H1 (cell line): ENCODE data around the gene DHRS2. TPM values are rescaled to one million over a fixed set of nuclear protein-coding genes. Genes with fewer than 3 reads are reported as not detected.

Source experiments
- CTCF ChIA-PET: fragments of 300-600 bp; sonication (Branson Sonifier 250); formaldehyde crosslinking; loops from one replicate; lab custom pipeline; 2021; ENCODE audit not compliant: partially characterized antibody; lab: Charles Lee
- POLR2A ChIA-PET: fragments of 300-600 bp; sonication (Branson Sonifier 250); formaldehyde crosslinking; loops from one replicate; lab custom pipeline; 2021; ENCODE audit warnings: inconsistent platforms; ENCODE audit not compliant: partially characterized antibody; lab: Charles Lee
- DNase-seq, 2 experiments: peaks; one replicate each; pipeline versions ENCODE4 v3.0.0 to v3.0.0-alpha.2; 2010 to 2022; ENCODE audit warnings: low spot score in 2 of 2, low read depth in 1 of 2, mixed read lengths in 1 of 2
- FAIRE-seq: peaks from 2 replicates; lab custom pipeline; 2011; peaks lifted over from hg19 to GRCh38; lab: Jason Lieb, UNC
- H2AFZ ChIP-seq: 2 replicates; pipeline ENCODE4 v1.8.1; 2012; ENCODE audit warnings: low read length, inconsistent platforms
- H2AK5ac ChIP-seq: 2 replicates; pipeline ENCODE4 v1.6.1; 2013; ENCODE audit warnings: low read depth, low read length
- H2BK120ac ChIP-seq: replicated peaks from 2 replicates; pipeline ENCODE3; 2013; ENCODE audit warnings: low read depth, low read length, inconsistent platforms
- H2BK12ac ChIP-seq: 2 replicates; pipeline ENCODE4 v1.6.1; 2013; ENCODE audit warnings: low read depth, low read length
- H2BK15ac ChIP-seq: 2 replicates; pipeline ENCODE4 v1.6.1; 2013; ENCODE audit warnings: low read length
- H2BK20ac ChIP-seq: 2 replicates; pipeline ENCODE4 v1.6.1; 2013; ENCODE audit warnings: low read length
- H2BK5ac ChIP-seq: 2 replicates; pipeline ENCODE4 v1.6.1; 2013; ENCODE audit warnings: low read depth, low read length
- H3K14ac ChIP-seq: 2 replicates; pipeline ENCODE4 v1.6.1; 2013; ENCODE audit warnings: inconsistent platforms; ENCODE audit not compliant: insufficient read length
- H3K18ac ChIP-seq: 2 replicates; pipeline ENCODE4 v1.6.1; 2013; ENCODE audit warnings: low read length; ENCODE audit errors: extremely low read depth
- H3K23ac ChIP-seq: 2 replicates; pipeline ENCODE4 v1.6.1; 2013; ENCODE audit warnings: inconsistent platforms; ENCODE audit not compliant: insufficient read length
- H3K23me2 ChIP-seq: 2 replicates; pipeline ENCODE4 v1.6.1; 2013; ENCODE audit warnings: low read depth, low read length
- H3K27ac ChIP-seq: 2 replicates; pipeline ENCODE4 v1.6.1; 2011; ENCODE audit warnings: low read depth, low read length, inconsistent platforms
- H3K27me3 ChIP-seq, 4 experiments: replicated peaks in 1 of 4; 1 replicate in 1 of 4; 2 replicates in 3 of 4; pipeline versions ENCODE4 v1.6.1 to v1.8.1; 2011 to 2013; ENCODE audit warnings: low read length in 3 of 4, mild to moderate bottlenecking in 3 of 4, inconsistent platforms in 2 of 4, mixed read lengths in 2 of 4, moderate library complexity in 1 of 4; ENCODE audit not compliant: control insufficient read depth in 3 of 4, insufficient read depth in 3 of 4; ENCODE audit errors: extremely low read depth in 1 of 4
- H3K36me3 ChIP-seq, 4 experiments: 2 replicates each; pipeline versions ENCODE4 v1.6.1 to v1.8.1; 2011 to 2013; ENCODE audit warnings: mild to moderate bottlenecking in 4 of 4, low read length in 3 of 4, moderate library complexity in 2 of 4, control low read depth in 1 of 4, inconsistent platforms in 1 of 4; ENCODE audit not compliant: insufficient read depth in 4 of 4, control insufficient read depth in 2 of 4
- H3K4ac ChIP-seq: replicated peaks from 2 replicates; pipeline ENCODE3; 2013; ENCODE audit warnings: low read length, low read depth, mixed read lengths, inconsistent platforms; ENCODE audit not compliant: insufficient read length
- H3K4me1 ChIP-seq, 4 experiments: replicated peaks in 1 of 4; 1 replicate in 1 of 4; 2 replicates in 3 of 4; pipeline versions ENCODE4 v1.6.1 to v1.8.1; 2011 to 2013; ENCODE audit warnings: low read length in 3 of 4, inconsistent platforms in 2 of 4, mixed read lengths in 1 of 4; ENCODE audit not compliant: insufficient read depth in 4 of 4, control insufficient read depth in 3 of 4
- H3K4me2 ChIP-seq, 2 experiments: 2 replicates each; pipeline versions ENCODE4 v1.6.1 to v1.8.1; 2011 to 2013; ENCODE audit warnings: low read depth in 2 of 2, low read length in 2 of 2, control low read depth in 1 of 2, inconsistent platforms in 1 of 2, mild to moderate bottlenecking in 1 of 2; ENCODE audit not compliant: insufficient read depth in 1 of 2
- H3K4me3 ChIP-seq, 4 experiments: fragments of 200-600, 300-600 bp in 1 of 4; sonication (generic), shearing (Covaris generic), sonication (Bioruptor Twin) in 1 of 4; 2 replicates each; pipeline versions ENCODE4 v1.5.1 to v1.8.1; 2011 to 2016; ENCODE audit warnings: low read length in 4 of 4, low read depth in 3 of 4, control low read depth in 2 of 4, inconsistent platforms in 2 of 4, mild to moderate bottlenecking in 2 of 4, mixed read lengths in 1 of 4, moderate library complexity in 1 of 4; ENCODE audit not compliant: insufficient read depth in 2 of 4; ENCODE audit errors: extremely low read depth in 1 of 4
- H3K56ac ChIP-seq: replicated peaks from 2 replicates; pipeline ENCODE3; 2013; ENCODE audit warnings: low read depth, mild to moderate bottlenecking, mixed read lengths, low read length, inconsistent platforms; ENCODE audit not compliant: insufficient read length
- H3K79me1 ChIP-seq: 2 replicates; pipeline ENCODE4 v1.6.1; 2013; ENCODE audit warnings: low read depth, low read length, control low read depth
- H3K79me2 ChIP-seq, 2 experiments: 2 replicates each; pipeline versions ENCODE4 v1.6.1 to v1.8.1; 2012 to 2013; ENCODE audit warnings: low read length in 2 of 2, mild to moderate bottlenecking in 2 of 2, inconsistent platforms in 1 of 2; ENCODE audit not compliant: insufficient read depth in 2 of 2, control insufficient read depth in 1 of 2
- H3K9ac ChIP-seq, 4 experiments: replicated peaks in 1 of 4; 1 replicate in 1 of 4; 2 replicates in 3 of 4; pipeline versions ENCODE4 v1.6.1 to v1.8.1; 2011 to 2013; ENCODE audit warnings: low read depth in 3 of 4, low read length in 3 of 4, control low read depth in 2 of 4, mild to moderate bottlenecking in 2 of 4, moderate library complexity in 2 of 4, inconsistent platforms in 1 of 4; ENCODE audit errors: extremely low read depth in 1 of 4
- H3K9me3 ChIP-seq, 2 experiments: 2 replicates each; pipeline versions ENCODE4 v1.6.1 to v1.8.1; 2012 to 2013; ENCODE audit warnings: mild to moderate bottlenecking in 2 of 2, moderate library complexity in 2 of 2, control low read depth in 1 of 2, inconsistent platforms in 1 of 2, low read depth in 1 of 2, low read length in 1 of 2, mixed read lengths in 1 of 2; ENCODE audit not compliant: insufficient read depth in 2 of 2
- H4K20me1 ChIP-seq, 2 experiments: replicated peaks in 1 of 2; 2 replicates each; pipeline versions ENCODE3 to v1.8.1; 2011 to 2013; ENCODE audit warnings: inconsistent platforms in 2 of 2, low read length in 2 of 2, mild to moderate bottlenecking in 1 of 2; ENCODE audit not compliant: insufficient read depth in 2 of 2, control insufficient read depth in 1 of 2
- H4K5ac ChIP-seq: 2 replicates; pipeline ENCODE4 v1.6.1; 2013; ENCODE audit warnings: low read length, low read depth, mixed read lengths, inconsistent platforms; ENCODE audit not compliant: insufficient read length
- H4K8ac ChIP-seq: 2 replicates; pipeline ENCODE4 v1.8.0; 2013; ENCODE audit warnings: mild to moderate bottlenecking, moderate library complexity, low read length, inconsistent platforms; ENCODE audit not compliant: insufficient read depth; ENCODE audit errors: extremely low read depth
- H4K91ac ChIP-seq: replicated peaks from 2 replicates; pipeline ENCODE3; 2013; ENCODE audit warnings: low read length, mixed read lengths, inconsistent platforms; ENCODE audit not compliant: insufficient read length
- CBX5 ChIP-seq: fragments of 300-800, 300-1000 bp; sonication (generic); IDR thresholded peaks from 2 replicates; pipeline ENCODE4 v1.7.1; 2016; ENCODE audit warnings: antibody characterized with exemption, low read length, low read depth
- GABPA ChIP-seq: IDR thresholded peaks from 2 replicates; pipeline ENCODE4 v1.6.1; 2011; ENCODE audit warnings: mild to moderate bottlenecking, low read length, moderate library complexity, borderline replicate concordance; ENCODE audit not compliant: insufficient read depth
- HDAC6 ChIP-seq: IDR thresholded peaks from one replicate; pipeline ENCODE4 v1.7.1; 2012; ENCODE audit warnings: low read depth, mild to moderate bottlenecking, inconsistent platforms, low read length, moderate library complexity
- NANOG ChIP-seq: IDR thresholded peaks from 2 replicates; pipeline ENCODE4 v1.6.1; 2011; ENCODE audit warnings: low read length, low read depth, mild to moderate bottlenecking, inconsistent platforms; ENCODE audit not compliant: insufficient read depth, poor library complexity, severe bottlenecking
- RBBP5 ChIP-seq: IDR thresholded peaks from 2 replicates; pipeline ENCODE4 v1.7.1; 2012; ENCODE audit warnings: low read depth, mild to moderate bottlenecking, inconsistent platforms, low read length, moderate library complexity, borderline replicate concordance
- RNF2 ChIP-seq: fragments of 200-900, 300-1000 bp; sonication (generic); IDR thresholded peaks from 2 replicates; pipeline ENCODE4 v1.7.1; 2016; ENCODE audit warnings: borderline replicate concordance, low read depth, mild to moderate bottlenecking, antibody characterized with exemption, low read length; ENCODE audit not compliant: poor library complexity, severe bottlenecking; ENCODE audit errors: missing control alignments
- RXRA ChIP-seq: IDR thresholded peaks from 2 replicates; pipeline ENCODE4 v1.6.1; 2011; ENCODE audit warnings: low read depth, mild to moderate bottlenecking, low read length, moderate library complexity; ENCODE audit not compliant: insufficient read depth
- TEAD4 ChIP-seq: IDR thresholded peaks from 2 replicates; pipeline ENCODE4 v1.6.1; 2012; ENCODE audit warnings: low read depth, low read length, inconsistent platforms, mixed read lengths
- ZNF274 ChIP-seq: IDR thresholded peaks from 2 replicates; pipeline ENCODE4 v1.7.0; 2012; ENCODE audit warnings: low read length, borderline replicate concordance; ENCODE audit errors: extremely low read depth
- WGBS, 2 experiments: shearing (Covaris generic) in 1 of 2; methylation state at CpG; one replicate each; pipeline versions ENCODE4 v1.1.6 to v1.1.7; 2013 to 2015; ENCODE audit warnings: low lambda C conversion rate in 2 of 2, mixed read lengths in 2 of 2, inconsistent platforms in 1 of 2, low coverage in 1 of 2, missing lambda C conversion rate in 1 of 2; ENCODE audit not compliant: insufficient replicate concordance in 2 of 2, insufficient coverage in 1 of 2, insufficient read length in 1 of 2; ENCODE audit errors: extremely low coverage in 1 of 2, missing lambda C conversion rate in 1 of 2; 5-methylcytosine and 5-hydroxymethylcytosine counted together
- polyA plus RNA-seq, 7 experiments: library from polyadenylated mRNA; depleted of rRNA in 3 of 7; stranded (reverse) in 5 of 7; unstranded in 2 of 7; fragments of >200 nt in 5 of 7; fragments of 200-250 nt in 2 of 7; gene quantifications; 1 replicate in 5 of 7; 2 replicates in 1 of 7; 4 replicates in 1 of 7; pipeline versions ENCODE4 v1.2.1 to v1.2.3, GENCODE V29; 2011 to 2013; ENCODE audit warnings: missing spikeins in 2 of 7, mixed read lengths in 2 of 7
- total RNA-seq: library from RNA; stranded (reverse); fragmentation: NEBNext Ultra II Directional; extraction: Animal tissue kit (Norgen Biotek cat#: 25700); gene quantifications from 2 replicates; pipeline ENCODE4 v1.2.1, GENCODE V29; 2021
- TF ChIP-seq, protein P1 (sequence below): IDR thresholded peaks from 2 replicates; pipeline ENCODE4 v1.6.1; 2011; ENCODE audit warnings: low read length, improper control_type of control experiment

The DHRS2 gene
- total and polyA plus RNA-seq, 2 of the 8 experiments (the other 6 are each of a cell fraction or from before 2014, with no cell fraction given): 1.1 to 3.5 TPM

DNA sequence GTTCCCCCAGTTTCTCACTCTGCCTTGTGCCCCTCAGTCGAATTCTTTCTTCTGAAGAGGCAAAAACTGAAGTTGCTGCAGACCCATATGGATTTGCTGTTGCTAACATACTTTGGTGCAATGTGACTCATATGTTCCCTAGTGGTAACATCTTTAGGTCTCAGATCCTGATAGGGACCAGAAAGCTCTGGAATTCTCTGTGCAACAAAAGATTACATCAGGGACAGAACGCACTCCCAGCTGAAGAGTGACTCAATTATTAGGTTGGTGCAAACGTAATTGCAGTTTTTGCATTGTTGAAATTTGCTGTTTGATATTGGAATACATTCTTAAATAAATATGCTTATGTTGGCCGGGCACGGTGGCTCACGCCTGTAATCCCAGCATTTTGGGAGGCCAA lies 8.2 kb upstream of the DHRS2 start:
- no peak for FAIRE-seq
- 88% methylated on average over 6 of the region's 6 CpGs; no CpG with 5 or more reads in 1 of the 2 experiments for WGBS, 2 experiments

More for the DNA sequence above, 8.2 kb upstream of the DHRS2 start:
- H3K56ac ChIP-seq: no peak overlapping the region
- H3K79me2 ChIP-seq: no peaks in the 10 kb centered on the region
- no peaks in the 10 kb centered on the region for H3K36me3 ChIP-seq
- no peak overlapping the region for H3K27ac ChIP-seq
- H3K4me3 ChIP-seq: no peak overlapping the region
- H4K20me1 ChIP-seq: no peaks in the 10 kb centered on the region
- no peaks in the 10 kb centered on the region; a peak in 1 of 7 replicates for H3K4me1 ChIP-seq
- no peak overlapping the region for H2BK120ac ChIP-seq
- POLR2A ChIA-PET: no interaction called here
- no peak for DNase-seq
- H2BK12ac ChIP-seq: no peak overlapping the region
- CTCF ChIA-PET: interaction anchor here (1.5 to 1.6 kb wide), 2 partner anchors 15 to 282 kb away, joined by 3 to 5 read pairs; no protein-coding TSS in a partner anchor
- no peak overlapping the region for H3K4ac ChIP-seq
- H3K18ac ChIP-seq: no peak overlapping the region
- H2BK20ac ChIP-seq: no peak overlapping the region
- no peak overlapping the region for H4K91ac ChIP-seq
- peaks cover 24 to 36% of the 10 kb centered on the region in 2 experiments for H3K9me3 ChIP-seq
- no peaks in the 10 kb centered on the region for H3K79me1 ChIP-seq
- H2BK5ac ChIP-seq: no peak overlapping the region
- H3K23ac ChIP-seq: no peak overlapping the region
- no peak overlapping the region for H4K8ac ChIP-seq
- no peak overlapping the region for H3K4me2 ChIP-seq
- no peaks in the 10 kb centered on the region for H3K23me2 ChIP-seq
- no peaks in the 10 kb centered on the region for H3K27me3 ChIP-seq
- H2AK5ac ChIP-seq: no peak overlapping the region
- H2AFZ ChIP-seq: no peak overlapping the region
- H3K9ac ChIP-seq: no peak overlapping the region
- no peak overlapping the region for H2BK15ac ChIP-seq
- TF ChIP-seq GABPA (no peak), CBX5 (no peak), TEAD4 (no peak), RNF2 (no peak), HDAC6 (no peak), RXRA (no peak), RBBP5 (no peak), NANOG (no peak), ZNF274 (no peak)
- TF ChIP-seq, protein P1, sequence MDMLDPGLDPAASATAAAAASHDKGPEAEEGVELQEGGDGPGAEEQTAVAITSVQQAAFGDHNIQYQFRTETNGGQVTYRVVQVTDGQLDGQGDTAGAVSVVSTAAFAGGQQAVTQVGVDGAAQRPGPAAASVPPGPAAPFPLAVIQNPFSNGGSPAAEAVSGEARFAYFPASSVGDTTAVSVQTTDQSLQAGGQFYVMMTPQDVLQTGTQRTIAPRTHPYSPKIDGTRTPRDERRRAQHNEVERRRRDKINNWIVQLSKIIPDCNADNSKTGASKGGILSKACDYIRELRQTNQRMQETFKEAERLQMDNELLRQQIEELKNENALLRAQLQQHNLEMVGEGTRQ: no peak
- no peak overlapping the region for H3K14ac ChIP-seq
- no peak overlapping the region for H4K5ac ChIP-seq
